Tibial nerve (tissue), 4 donors: Measurements from ENCODE around the gene MAN2B2.

Source experiments
- CTCF ChIP-seq, 5 experiments: fragments of 200-600 bp in 3 of 5; fragments of 450-650 bp in 2 of 5; sonication (generic) in 3 of 5; IDR thresholded peaks; one replicate each; pipeline ENCODE4 v1.5.1; 2016 to 2019; ENCODE audit warnings: antibody characterized with exemption in 5 of 5, mild to moderate bottlenecking in 3 of 5, moderate library complexity in 2 of 5
- EP300 ChIP-seq, 2 donors: sonication (generic); formaldehyde crosslinking; IDR thresholded peaks; one replicate each; pipeline ENCODE4 v1.6.1; 2017; ENCODE audit warnings: antibody characterized with exemption in 2 of 2, mild to moderate bottlenecking in 1 of 2
- POLR2A ChIP-seq, 2 donors: fragments of 450-650 bp; IDR thresholded peaks; one replicate each; pipeline ENCODE4 v1.6.1; 2017; ENCODE audit warnings: antibody characterized with exemption in 2 of 2, mild to moderate bottlenecking in 2 of 2, moderate library complexity in 2 of 2

- TF ChIP-seq POLR2A (IDR thresholded peaks at IDR 0.05) (no peak), EP300 (IDR thresholded peaks at IDR 0.05) (no peak), CTCF (IDR thresholded peaks at IDR 0.05) (no peak)
Measured at GRCh38 chr4:6658209-6658595, 83.2 kb downstream of the MAN2B2 start.
